Activated T-cell treated with anti-CD3 and anti-CD28 coated beads, Interleukin-2, amount 50 U/mL, for 24 hours (primary cell): Measurements from ENCODE around the gene PSMD6.

Source experiments
- DNase-seq: peaks from one replicate; pipeline ENCODE4 v3.0.0-alpha.2; 2020
- H3K27ac Mint-ChIP-seq: 2 replicates; pipeline ENCODE4 v1.8.0; 2020; ENCODE audit warnings: mild to moderate bottlenecking, mixed read lengths
- H3K27me3 Mint-ChIP-seq: 2 replicates; pipeline ENCODE4 v1.8.0; 2020; ENCODE audit warnings: mixed read lengths
- H3K36me3 Mint-ChIP-seq: 2 replicates; pipeline ENCODE4 v1.8.0; 2020; ENCODE audit warnings: low read depth, mixed read lengths
- H3K4me1 Mint-ChIP-seq: 2 replicates; pipeline ENCODE4 v1.8.0; 2020; ENCODE audit warnings: low read depth, mixed read lengths
- H3K4me3 Mint-ChIP-seq: 2 replicates; pipeline ENCODE4 v1.8.0; 2020; ENCODE audit warnings: mild to moderate bottlenecking, moderate library complexity, mixed read lengths
- H3K9me3 Mint-ChIP-seq: 2 replicates; pipeline ENCODE4 v1.8.0; 2020; ENCODE audit warnings: mixed read lengths

The PSMD6 gene

GRCh38 chr3:64053581-64053980, 30.3 kb upstream of the PSMD6 start:
- Mint-ChIP-seq H3K9me3 (no peaks in the 10 kb centered on the region), H3K4me1 (peaks cover 8% of the 10 kb centered on the region), H3K27ac (no peak overlapping the region), H3K27me3 (peaks cover 42% of the 10 kb centered on the region), H3K4me3 (no peak overlapping the region), H3K36me3 (no peaks in the 10 kb centered on the region)
- DNase-seq: no peak

- H3K9me3 Mint-ChIP-seq: no peaks in the 10 kb centered on the region
- H3K4me1 Mint-ChIP-seq: peaks cover 9% of the 10 kb centered on the region
- DNase-seq: no peak
- H3K36me3 Mint-ChIP-seq: no peaks in the 10 kb centered on the region
- no peak overlapping the region for H3K4me3 Mint-ChIP-seq
- H3K27me3 Mint-ChIP-seq: peaks cover 37% of the 10 kb centered on the region
- H3K27ac Mint-ChIP-seq: no peak overlapping the region
Measured at GRCh38 chr3:64053117-64053516, 29.8 kb upstream of the PSMD6 start.

GRCh38 chr3:64049832-64050231, 26.5 kb upstream of the PSMD6 start:
- Mint-ChIP-seq H3K36me3 (no peaks in the 10 kb centered on the region), H3K4me3 (no peak overlapping the region), H3K9me3 (no peaks in the 10 kb centered on the region), H3K4me1 (peaks cover 9% of the 10 kb centered on the region), H3K27ac (no peak overlapping the region), H3K27me3 (peaks cover 29% of the 10 kb centered on the region)
- no peak for DNase-seq

- H3K4me1 Mint-ChIP-seq: peaks cover 9% of the 10 kb centered on the region
- H3K9me3 Mint-ChIP-seq: no peaks in the 10 kb centered on the region
- no peaks in the 10 kb centered on the region for H3K36me3 Mint-ChIP-seq
- H3K4me3 Mint-ChIP-seq: no peak overlapping the region
- H3K27me3 Mint-ChIP-seq: peaks cover 33% of the 10 kb centered on the region
- H3K27ac Mint-ChIP-seq: peak overlapping the region; percentile 3
- no peak for DNase-seq
Measured at GRCh38 chr3:64049136-64049535, 25.8 kb upstream of the PSMD6 start.

- peaks cover 9% of the 10 kb centered on the region for H3K4me1 Mint-ChIP-seq
- no peak overlapping the region for H3K4me3 Mint-ChIP-seq
- peak overlapping the region; percentile 3 for H3K27ac Mint-ChIP-seq
- no peaks in the 10 kb centered on the region for H3K9me3 Mint-ChIP-seq
- H3K36me3 Mint-ChIP-seq: no peaks in the 10 kb centered on the region
- H3K27me3 Mint-ChIP-seq: peaks cover 37% of the 10 kb centered on the region
- no peak for DNase-seq
Measured at GRCh38 chr3:64048631-64049061, 25.4 kb upstream of the PSMD6 start.

GRCh38 chr3:64047787-64048186, 24.5 kb upstream of the PSMD6 start:
- no peak overlapping the region for H3K4me3 Mint-ChIP-seq
- H3K36me3 Mint-ChIP-seq: no peaks in the 10 kb centered on the region
- DNase-seq: no peak
- H3K27ac Mint-ChIP-seq: no peak overlapping the region
- no peaks in the 10 kb centered on the region for H3K9me3 Mint-ChIP-seq
- H3K27me3 Mint-ChIP-seq: peaks cover 45% of the 10 kb centered on the region
- H3K4me1 Mint-ChIP-seq: peaks cover 9% of the 10 kb centered on the region

- Mint-ChIP-seq H3K27ac (no peak overlapping the region), H3K9me3 (no peaks in the 10 kb centered on the region), H3K4me1 (peaks cover 9% of the 10 kb centered on the region), H3K4me3 (no peak overlapping the region), H3K27me3 (peaks cover 47% of the 10 kb centered on the region), H3K36me3 (no peaks in the 10 kb centered on the region)
- no peak for DNase-seq
Measured at GRCh38 chr3:64046996-64047594, 23.8 kb upstream of the PSMD6 start.

GRCh38 chr3:64046592-64046991, 23.3 kb upstream of the PSMD6 start:
- no peak for DNase-seq
- Mint-ChIP-seq H3K27me3 (peaks cover 52% of the 10 kb centered on the region), H3K36me3 (no peaks in the 10 kb centered on the region), H3K9me3 (no peaks in the 10 kb centered on the region), H3K27ac (no peak overlapping the region), H3K4me3 (no peak overlapping the region), H3K4me1 (peaks cover 9% of the 10 kb centered on the region)

- H3K27ac Mint-ChIP-seq: no peak overlapping the region
- no peak overlapping the region for H3K4me3 Mint-ChIP-seq
- H3K4me1 Mint-ChIP-seq: no peaks in the 10 kb centered on the region
- H3K9me3 Mint-ChIP-seq: no peaks in the 10 kb centered on the region
- DNase-seq: no peak
- no peaks in the 10 kb centered on the region for H3K36me3 Mint-ChIP-seq
- peaks cover 53% of the 10 kb centered on the region for H3K27me3 Mint-ChIP-seq
Measured at GRCh38 chr3:64042952-64043351, 19.7 kb upstream of the PSMD6 start.

- no peak overlapping the region for H3K27ac Mint-ChIP-seq
- no peaks in the 10 kb centered on the region for H3K9me3 Mint-ChIP-seq
- no peak for DNase-seq
- no peaks in the 10 kb centered on the region for H3K36me3 Mint-ChIP-seq
- peaks cover 34% of the 10 kb centered on the region for H3K27me3 Mint-ChIP-seq
- H3K4me3 Mint-ChIP-seq: no peak overlapping the region
- H3K4me1 Mint-ChIP-seq: no peaks in the 10 kb centered on the region
Measured at GRCh38 chr3:64039981-64040733, 16.9 kb upstream of the PSMD6 start.

- Mint-ChIP-seq H3K36me3 (no peaks in the 10 kb centered on the region), H3K27ac (no peak overlapping the region), H3K9me3 (no peaks in the 10 kb centered on the region), H3K27me3 (peaks cover 28% of the 10 kb centered on the region), H3K4me3 (no peak overlapping the region), H3K4me1 (no peaks in the 10 kb centered on the region)
- no peak for DNase-seq
Measured at GRCh38 chr3:64039332-64039731, 16.0 kb upstream of the PSMD6 start.

- H3K4me1 Mint-ChIP-seq: no peaks in the 10 kb centered on the region
- H3K27ac Mint-ChIP-seq: no peak overlapping the region
- H3K4me3 Mint-ChIP-seq: no peak overlapping the region
Measured at GRCh38 chr3:64038253-64038767, 15.0 kb upstream of the PSMD6 start.

GRCh38 chr3:64037084-64037483, 13.8 kb upstream of the PSMD6 start:
- peaks cover 11% of the 10 kb centered on the region for H3K27me3 Mint-ChIP-seq
- no peak for DNase-seq
- peaks cover 2% of the 10 kb centered on the region for H3K9me3 Mint-ChIP-seq
- H3K4me3 Mint-ChIP-seq: no peak overlapping the region
- H3K27ac Mint-ChIP-seq: no peak overlapping the region
- no peaks in the 10 kb centered on the region for H3K4me1 Mint-ChIP-seq
- no peaks in the 10 kb centered on the region for H3K36me3 Mint-ChIP-seq

More at GRCh38 chr3:64038253-64038767, 15.0 kb upstream of the PSMD6 start:
- no peak for DNase-seq
- peaks cover 18% of the 10 kb centered on the region for H3K27me3 Mint-ChIP-seq
- no peaks in the 10 kb centered on the region for H3K36me3 Mint-ChIP-seq
- H3K9me3 Mint-ChIP-seq: peaks cover 2% of the 10 kb centered on the region

GRCh38 chr3:64033069-64033468, 9.8 kb upstream of the PSMD6 start:
- Mint-ChIP-seq H3K4me1 (peaks cover 6% of the 10 kb centered on the region), H3K9me3 (peaks cover 2% of the 10 kb centered on the region), H3K27ac (no peak overlapping the region), H3K4me3 (no peak overlapping the region), H3K27me3 (peaks cover 15% of the 10 kb centered on the region), H3K36me3 (no peaks in the 10 kb centered on the region)
- DNase-seq: no peak
